NCI-H1048 (cell line): ENCODE measurements around the gene EXD3.

ENCODE experiments used
- DNase-seq: peaks from one replicate; lab custom pipeline; 2025; lab: John Stamatoyannopoulos, UW

EXD3 gene

DNA sequence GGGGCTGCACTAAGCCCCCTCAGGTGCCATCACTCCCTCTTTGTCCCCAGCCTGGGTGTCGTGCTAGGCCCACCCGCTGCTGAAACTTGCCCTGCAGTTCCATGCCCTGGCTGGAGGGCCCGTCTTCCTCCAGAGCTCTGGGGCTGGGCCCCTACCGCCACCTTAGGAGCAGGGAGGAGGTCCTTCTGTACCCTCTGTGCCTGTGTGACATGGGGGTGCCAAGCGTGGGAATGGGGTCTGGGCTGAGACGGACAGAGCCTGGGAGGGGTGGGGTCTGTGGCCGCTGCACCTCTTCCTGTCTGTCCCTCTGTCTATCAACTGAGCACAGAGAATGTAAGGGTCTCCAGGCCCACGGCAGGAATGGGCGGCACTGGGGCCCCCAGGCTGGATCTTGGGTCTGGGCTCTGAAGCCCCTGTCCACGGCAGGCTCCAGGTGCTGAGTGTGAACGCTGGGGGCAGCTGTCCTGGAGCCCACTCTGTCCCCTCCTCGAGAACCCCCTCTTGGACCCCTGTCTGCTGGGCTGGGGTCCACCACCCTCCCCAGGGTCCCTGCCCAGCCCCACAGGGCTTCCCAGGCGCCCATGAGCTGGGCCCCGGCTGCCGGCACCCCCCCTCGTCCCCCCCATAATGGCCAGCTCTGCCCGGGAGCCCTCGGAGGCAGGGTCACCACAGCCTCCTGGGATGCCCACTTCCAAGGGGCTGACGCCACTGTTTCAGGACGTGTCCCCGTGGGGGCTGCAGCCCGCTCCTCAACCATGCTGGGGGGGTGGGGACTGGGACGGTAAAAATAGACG lies 105.0 kb downstream of the EXD3 start:
- no peak for DNase-seq

DNA sequence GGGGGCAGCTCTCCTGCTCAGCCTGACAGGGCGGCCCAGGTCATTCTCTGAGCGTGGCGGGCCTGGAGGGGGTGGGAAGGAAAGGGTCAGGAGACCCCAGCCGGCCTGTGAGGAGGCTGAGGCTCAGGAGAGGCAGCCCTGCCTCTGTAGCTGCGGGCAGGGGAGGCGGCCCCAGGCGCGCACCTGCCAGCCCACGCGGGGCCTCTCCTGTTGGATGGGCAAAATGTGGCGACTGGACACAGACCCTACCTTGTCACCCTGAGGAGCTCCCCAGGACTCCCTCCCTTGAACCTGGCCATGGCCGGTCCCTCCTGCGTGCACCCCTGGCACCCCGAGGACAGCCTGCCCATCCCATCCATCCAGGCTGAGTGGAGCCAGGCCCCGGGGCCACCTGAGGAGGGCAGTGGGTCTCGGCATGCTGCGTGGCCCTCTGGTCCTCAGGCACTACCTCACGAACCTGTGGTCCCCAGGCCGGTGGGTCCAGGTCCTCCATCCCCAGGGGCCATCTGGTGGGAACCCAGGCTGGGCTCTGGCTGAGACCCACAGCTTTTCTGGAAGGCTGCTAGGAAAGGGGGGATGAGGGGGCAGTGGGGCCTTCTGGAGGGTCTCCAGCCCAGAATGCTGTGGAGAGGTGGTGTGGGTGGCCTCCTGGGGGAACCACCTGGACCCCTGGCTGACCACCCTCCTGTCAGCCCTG lies 105.8 kb downstream of the EXD3 start:
- no peak for DNase-seq

DNA sequence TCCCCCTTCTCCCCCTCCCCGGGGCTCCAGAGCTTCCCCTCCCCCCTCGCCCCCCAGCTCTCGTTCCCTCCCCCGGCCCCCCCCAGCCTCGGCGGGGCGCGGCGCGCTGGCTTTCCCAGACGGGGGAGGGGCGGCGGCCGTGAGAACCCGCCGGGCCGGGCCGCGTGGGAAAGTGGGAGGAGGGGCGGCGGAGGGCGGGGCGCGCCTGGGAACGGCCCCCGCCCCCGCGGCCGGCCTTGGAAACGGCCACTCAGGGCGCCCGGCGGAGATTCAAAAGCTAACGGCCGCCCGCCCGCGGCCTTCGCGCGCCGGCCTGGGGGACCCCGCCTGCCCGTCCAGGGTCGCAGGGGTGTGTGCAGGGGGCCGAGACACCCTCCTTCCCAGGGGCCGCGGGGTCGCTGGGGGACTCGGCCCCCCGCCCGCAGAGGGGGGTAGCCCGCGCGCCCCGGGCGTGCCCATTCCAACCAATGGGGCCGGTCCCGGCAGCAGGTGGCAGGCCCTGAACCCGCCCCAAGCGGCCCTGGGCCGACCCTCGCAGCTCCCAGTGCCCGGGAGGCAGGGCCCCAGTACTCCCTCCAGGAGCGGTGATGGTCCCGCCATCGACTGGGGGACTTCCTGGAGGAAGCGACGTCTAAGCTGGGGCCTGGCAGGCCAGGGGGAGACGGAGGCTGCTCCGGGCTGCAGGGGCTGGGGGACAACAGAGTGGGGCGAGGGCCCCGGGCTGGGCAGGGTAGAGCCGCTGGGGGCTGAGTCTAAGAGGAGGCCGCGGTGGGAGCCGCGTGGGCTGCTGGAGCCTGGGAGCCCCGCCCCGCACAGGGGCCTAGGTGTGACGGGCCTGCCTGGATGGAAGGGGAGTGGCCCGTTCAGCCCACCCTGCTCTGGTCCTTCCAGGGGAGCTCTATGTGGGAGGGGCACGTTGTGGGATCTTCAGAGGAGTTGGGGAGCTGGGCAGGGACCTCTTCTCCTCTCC lies 106.7 kb downstream of the EXD3 start:
- no peak for DNase-seq

DNA sequence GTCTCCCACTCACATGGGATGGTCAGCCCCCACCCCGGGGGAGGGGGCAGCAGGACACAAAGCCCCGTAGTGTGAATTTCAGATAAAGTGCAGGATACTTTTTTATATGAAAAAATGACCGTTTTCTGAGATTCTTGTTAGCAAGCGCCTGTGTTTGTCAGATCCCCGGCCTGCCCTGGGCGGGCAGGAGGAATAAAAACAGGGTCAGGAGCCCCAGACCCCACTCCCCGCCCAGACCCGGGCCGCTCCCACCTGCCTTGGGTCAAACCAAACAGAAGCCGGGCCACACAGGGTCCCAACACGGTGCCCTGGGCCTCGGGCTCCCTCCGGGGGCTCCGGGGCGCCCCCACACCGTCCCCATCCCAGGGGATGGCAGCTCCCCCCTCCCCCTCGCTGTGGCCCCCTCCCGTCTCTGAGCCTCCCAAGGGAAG lies 107.4 kb downstream of the EXD3 start:
- no peak for DNase-seq

DNA sequence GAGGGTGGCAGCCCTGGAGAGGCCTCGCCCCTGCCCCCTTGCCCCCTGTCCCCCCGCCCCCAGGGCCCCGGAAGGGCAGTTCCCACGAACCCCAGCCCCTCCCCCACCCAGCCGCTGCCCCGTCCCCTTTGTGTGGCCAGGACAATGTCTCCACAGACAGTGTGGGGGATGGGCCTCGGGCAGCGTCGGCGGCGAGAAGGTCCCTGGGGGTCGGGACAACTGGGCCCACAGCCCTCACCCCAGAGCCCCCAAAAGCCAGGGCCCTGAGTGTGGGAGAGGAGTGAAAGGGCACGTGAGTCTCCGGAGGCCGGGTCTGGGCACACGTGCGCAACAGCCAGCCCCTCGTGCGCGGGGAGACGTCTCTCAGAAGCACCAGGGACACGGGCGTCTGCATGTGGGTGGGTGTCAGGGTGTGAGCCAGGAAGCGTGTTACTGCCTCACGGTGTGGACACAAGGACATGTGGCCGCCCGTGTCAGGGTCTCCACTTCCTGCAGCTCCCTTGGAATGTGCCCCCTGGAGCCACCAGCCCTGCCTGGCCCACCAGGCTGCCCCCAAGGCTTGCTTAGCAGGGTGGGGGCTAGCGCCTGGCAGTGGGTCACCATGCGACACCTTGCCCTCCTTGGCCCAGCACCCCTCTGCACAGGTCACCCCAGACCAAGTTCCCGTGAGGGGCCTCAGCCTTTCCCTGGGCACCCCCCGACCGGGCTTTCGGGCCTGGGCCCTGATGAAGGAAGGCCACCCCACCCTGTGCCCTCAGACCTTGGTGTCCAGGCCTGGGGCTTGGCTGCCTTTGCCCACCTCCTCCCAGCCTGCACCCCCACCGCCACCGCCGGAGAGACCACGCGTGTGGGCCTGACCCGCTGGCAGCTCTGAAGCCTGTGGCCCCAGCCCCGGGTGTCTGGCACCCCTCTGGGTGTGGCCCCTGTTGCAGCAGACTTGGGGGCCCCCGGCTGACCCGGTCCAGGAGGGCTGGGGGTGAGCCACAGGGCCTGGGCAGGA lies 108.1 kb downstream of the EXD3 start:
- no peak for DNase-seq

DNA sequence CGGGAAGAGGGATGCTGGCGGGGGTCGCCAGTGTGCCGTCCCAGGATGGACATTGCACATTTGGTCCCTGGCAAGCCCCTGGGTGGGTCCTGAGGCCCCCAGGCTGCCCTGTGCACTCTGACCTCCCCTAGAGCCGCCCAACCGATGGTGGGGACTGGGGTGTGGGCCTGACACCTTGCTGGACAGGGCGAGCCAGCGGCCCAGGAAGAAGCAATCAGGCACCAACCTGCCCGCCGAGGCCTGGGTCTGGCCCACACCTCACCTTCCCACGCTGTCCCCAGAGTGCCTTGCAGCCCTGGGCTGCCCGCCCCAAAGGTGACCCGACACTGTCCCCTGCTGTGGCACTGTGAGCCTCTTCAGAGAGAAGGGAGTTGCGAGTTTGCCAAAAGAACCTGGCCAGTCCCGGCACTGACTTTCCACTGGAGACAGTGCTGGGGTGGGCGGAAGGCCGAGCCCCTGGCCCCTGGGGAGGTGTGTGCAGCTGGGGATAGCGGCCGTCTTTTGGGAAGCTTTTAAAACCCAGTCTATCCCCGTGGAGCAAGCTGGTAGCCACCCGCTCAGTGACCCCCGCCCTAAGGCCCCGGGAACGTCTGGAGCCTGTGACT lies 108.9 kb downstream of the EXD3 start:
- no peak for DNase-seq

DNA sequence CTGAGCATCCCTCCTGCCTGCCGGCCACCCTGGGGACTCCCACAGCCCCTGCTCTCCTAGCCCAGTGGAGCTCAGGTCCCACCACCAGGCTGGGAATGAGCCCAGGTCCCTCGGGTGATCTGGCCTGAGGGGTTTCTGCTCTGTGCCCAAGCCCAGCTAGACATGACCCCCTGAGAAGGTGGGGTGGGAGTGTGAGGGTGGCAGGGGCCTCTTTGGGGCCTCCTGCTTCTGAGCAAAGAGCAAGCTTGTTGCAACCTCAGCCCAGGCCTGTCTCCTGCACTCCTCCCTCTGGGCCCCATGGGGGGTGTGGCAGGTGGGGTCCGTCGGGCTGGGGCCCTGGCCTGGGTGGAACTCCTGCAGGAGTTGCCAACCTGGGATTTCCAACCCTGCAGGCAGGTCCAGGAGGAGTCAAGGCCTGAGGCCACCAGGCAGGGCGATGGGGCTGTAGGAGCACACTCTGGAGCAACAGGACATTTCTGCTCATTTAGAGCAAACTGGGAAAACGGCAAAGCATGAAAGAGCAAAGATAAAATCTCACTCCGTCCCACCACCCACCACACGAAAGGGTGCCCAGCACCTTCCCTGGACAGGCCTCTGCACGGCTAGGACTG lies 109.5 kb downstream of the EXD3 start:
- no peak for DNase-seq

DNA sequence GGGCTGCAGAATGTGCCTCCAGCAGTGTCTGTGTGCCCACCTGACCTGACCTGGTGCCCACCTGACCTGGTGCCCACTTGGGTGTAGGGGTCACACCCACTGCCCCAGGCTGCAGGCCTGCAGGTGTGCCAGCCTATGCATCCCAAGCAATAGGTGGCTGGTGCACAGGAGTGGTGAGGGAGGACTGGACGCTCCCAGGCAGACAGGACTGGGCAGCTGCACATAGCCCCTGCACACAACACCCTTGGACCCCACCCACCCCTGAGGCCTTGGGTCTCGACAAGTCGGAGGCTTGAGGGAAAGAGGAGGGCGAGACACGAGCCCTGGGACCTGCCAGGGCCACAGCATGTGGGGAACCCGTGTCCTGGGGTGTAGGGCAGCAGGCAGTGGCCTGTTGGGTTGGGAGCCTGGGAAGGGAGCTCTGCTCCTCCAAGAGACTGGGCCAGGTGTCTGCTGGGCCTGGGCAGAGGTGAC lies 110.1 kb downstream of the EXD3 start:
- no peak for DNase-seq

DNA sequence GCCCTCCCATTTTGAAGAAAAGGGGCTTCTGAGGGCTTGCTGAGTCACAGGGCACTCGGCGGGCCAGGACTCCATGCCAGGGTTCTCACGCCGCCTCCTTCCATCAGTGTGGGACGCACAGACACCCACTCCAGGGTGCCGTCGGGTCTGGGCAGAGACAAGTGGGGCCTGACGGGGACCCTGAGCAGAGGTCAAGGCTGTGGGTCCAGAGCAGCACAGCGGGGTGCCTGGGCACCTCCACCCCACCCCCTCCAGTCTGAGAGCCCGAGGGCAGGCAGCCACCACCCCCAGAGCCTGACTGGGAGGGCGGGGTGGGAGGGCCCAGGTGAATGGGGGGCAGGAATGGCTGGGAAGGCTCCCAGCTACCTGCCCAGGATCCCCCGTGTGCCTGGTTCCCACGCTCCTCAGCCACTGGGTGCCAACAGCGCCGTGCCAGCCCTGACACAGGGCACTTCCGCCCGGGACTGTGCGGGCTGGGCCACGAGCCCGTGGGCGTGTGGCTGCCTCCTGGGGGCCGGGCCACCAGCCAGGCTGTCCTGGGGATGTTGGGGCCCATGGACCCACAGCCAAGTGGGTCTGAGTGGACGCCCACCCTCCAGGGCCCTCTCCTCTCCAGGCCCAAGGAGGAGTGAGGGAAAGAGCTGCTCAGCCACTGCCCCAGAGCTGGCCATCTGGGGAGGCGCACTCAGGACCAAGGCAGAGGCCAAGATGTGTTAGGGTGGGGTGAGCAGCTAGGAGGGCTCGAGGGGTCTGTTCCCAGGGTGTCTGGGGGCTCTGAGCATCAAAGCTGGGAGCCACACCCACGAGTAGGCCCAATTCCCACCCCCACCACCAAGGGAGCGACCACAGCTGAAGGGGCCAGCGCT lies 110.7 kb downstream of the EXD3 start:
- DNase-seq = no peak

DNA sequence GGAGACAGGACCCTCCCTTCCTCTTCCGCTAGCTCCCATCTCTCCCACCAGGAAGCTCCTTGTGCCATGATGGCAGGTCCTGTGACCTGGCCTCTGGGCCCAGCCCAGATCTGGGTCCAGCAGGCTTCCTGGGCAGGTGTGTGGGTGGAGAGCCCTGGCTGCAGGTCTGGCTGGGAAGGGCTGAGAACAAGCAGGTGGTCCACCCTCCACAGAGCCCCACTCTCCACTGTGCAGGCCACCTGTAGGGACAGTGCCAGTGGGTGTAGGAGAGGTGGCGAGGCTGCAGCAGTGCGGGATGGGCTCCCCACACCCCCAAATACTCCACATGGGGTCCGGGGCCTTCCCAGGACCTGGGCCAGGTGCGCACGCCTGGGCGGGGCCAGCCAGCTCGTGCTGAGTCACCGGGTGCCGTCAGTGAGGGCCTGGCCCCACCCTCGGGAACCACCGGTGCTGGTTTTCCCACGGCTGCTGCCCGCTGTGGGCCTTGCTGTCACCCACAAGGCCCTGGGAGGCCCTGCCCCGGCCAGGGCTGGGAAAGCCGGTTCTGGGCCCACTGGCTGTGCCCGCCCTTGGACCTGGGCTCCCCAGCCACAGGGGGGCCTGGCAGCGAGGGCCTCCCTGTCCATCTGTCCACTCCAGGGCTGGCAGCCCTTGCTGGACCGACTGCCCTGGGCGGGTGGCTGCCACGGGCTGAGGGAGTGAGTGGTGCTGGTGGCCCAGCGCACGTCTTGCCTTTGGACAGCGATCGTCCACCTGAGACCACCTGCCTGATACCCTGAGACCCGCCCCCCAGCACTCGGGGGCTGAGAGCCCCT lies 111.6 kb downstream of the EXD3 start:
- DNase-seq = no peak

DNA sequence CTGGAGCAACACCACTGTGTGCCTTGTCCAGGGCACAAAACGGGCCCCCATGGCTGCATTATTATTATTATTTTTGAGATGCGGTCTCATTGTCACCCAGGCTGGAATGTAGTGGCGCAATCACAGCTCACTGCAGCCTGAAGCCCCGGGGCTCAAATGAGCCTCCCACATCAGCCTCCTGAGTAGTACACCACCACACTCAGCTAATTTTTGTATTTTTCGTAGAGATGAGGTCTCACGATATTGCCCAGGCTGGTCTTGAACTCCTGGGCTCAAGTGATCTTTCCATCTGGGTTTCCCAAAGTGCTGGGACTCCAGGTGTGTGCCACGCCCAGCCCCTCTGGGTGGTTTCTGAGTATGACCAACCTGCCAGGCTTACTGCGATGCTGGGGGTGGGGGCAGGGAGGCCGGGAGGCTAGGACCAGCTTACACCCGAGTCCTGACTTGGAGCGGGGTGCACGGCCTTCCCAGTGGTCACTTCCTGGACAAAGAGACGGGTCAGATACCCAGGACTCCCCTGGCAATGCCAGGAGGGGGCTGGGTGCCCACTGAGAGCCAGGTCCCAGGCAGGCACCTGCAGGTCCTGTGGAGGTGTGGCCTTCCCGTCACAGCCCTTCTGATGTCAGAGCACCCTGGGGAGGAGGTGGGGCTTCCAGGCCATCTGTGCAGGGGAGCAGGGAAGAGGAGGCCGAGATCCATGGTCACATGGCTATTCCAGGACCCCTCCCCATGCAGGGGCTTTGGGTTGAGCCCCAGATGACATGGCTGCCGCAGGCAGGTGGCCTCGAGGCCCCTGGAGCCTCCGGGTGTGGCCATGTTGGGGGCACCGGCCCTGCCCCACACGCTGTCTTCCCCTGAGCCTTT lies 112.5 kb downstream of the EXD3 start:
- DNase-seq = no peak

DNA sequence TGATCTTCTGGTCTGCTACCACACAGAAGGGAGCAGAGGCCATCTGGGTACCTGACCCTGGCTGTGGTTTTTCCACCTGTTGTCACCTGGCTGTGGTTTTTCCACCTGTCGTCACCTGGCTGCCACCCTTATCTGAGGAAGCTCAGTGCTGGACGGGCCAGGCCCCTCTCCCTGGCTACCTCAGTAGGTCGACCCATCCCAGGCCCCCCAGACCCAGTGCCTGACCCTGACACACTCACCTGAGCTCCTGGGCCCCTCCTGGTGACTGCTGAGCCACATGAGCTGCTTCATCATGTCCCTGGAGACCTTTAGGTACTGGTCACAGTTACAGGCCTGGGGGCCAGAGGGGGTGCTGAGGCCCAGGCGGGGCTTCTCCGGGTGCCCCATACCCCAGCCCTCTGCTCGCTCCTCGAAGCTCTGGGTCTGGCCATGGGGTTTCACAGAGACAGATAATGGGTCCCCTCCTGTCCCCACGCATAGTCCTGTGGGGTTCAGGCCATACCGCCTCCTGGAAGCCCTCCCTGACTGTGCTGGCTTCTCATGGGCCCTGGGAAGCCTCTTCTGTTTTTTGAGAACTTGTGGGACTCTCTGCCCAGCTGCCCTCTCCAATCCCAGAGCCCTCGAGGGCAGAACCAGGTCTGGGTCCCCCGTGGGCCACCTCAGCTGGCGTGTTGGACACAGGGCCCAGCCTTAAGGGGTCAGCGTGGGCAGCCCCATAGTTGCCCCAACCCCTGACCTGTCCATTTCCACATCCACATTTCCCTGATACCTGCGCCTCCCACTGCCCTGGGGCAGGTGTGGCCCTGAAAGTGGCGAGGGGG lies 113.4 kb downstream of the EXD3 start:
- no peak for DNase-seq

DNA sequence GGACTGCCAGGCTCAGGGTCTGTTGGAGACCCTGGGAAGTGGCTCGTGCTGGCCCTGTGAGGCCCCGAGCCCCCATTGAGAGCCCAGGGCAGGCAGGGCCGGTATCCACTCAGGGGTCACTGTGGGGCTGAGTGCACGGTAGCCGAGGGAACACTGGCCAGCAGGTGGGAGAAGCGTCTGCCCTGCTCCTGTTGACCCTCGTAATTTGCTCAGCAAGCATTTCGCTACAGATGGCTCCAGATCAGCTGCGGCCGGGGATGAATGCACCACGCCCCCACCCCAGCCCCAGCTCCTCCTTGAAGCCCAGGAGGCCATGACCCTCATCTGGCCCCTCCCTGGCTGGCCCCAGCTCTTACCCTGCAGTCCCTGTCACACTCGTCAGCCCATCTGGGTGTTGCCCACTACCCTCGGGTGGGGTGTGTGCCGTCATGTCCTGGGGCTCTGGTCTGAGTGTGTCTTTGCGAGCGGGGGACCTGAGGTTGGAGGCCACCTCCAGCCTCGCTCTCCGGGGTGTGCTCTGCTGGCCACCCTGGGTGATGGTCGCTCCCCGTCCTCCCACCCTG lies 114.8 kb downstream of the EXD3 start:
- no peak for DNase-seq

DNA sequence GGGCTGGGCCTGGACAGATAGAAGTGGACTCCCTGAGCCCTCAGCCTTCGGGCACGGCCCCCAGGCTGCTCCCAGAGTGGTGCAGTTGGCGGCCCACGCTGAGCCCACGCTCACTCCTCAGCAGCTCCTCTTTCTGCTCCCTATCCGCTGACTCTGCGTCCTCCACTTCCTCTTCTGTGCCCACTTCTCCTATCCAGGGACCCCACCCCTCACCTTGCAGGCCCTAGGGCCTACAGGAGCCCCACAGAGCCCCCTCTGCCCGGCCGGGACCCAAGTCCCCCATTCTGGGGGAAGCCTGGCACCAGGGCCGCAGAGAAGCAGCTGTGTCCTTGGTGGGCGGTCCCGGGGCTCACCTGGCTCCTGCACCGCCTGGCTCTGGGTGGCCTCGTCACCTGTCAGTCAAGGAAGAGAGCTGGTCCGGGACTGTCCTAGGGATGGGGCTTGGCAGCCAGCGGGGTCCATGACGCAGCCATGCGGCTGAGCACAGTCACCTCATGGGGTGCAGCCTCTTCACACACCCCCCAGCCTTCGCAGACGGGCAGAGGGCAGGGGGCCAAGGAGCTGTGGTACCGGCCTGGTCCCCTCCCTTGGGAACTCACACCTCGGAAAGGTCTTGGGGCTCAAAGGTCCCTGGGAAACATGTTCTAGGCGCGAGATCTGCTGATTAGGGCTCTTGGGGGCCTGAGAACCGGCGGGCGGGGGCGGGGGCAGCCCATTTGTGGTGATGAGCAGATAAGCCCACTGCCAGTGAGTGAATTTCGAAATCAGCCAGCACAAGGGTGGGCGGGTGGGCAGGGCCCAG lies 115.5 kb downstream of the EXD3 start:
- DNase-seq = no peak

DNA sequence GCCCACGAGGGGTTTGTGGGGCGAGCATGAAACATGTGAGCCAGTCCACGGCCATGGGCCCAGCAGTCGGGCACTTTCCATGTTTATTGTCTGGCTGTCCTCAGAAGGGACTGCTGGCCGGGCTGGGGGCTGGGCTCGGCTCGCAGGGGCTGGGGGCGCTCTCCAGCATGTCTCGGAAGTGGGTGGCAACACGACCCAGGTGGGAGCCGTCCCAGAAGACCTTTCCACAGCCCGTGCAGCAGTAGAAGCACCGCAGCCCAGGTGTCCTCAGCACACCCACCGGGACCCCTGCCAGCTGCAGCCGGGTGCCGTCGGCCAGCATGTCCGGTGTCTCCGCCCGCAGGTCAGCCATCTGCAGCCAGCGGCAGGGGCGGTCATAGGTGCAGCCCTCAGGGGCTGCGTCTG lies 116.1 kb downstream of the EXD3 start:
- no peak for DNase-seq
